HuH-7 (cell line): ENCODE results near the gene SEMA6D.
A peak's percentile ranks its signal among the peaks of the same experiment; 100 is the strongest.

Source experiments
- DNase-seq: peaks from one replicate; pipeline ENCODE4 v3.0.0; 2011; ENCODE audit warnings: low spot score

Gene SEMA6D, protein sequence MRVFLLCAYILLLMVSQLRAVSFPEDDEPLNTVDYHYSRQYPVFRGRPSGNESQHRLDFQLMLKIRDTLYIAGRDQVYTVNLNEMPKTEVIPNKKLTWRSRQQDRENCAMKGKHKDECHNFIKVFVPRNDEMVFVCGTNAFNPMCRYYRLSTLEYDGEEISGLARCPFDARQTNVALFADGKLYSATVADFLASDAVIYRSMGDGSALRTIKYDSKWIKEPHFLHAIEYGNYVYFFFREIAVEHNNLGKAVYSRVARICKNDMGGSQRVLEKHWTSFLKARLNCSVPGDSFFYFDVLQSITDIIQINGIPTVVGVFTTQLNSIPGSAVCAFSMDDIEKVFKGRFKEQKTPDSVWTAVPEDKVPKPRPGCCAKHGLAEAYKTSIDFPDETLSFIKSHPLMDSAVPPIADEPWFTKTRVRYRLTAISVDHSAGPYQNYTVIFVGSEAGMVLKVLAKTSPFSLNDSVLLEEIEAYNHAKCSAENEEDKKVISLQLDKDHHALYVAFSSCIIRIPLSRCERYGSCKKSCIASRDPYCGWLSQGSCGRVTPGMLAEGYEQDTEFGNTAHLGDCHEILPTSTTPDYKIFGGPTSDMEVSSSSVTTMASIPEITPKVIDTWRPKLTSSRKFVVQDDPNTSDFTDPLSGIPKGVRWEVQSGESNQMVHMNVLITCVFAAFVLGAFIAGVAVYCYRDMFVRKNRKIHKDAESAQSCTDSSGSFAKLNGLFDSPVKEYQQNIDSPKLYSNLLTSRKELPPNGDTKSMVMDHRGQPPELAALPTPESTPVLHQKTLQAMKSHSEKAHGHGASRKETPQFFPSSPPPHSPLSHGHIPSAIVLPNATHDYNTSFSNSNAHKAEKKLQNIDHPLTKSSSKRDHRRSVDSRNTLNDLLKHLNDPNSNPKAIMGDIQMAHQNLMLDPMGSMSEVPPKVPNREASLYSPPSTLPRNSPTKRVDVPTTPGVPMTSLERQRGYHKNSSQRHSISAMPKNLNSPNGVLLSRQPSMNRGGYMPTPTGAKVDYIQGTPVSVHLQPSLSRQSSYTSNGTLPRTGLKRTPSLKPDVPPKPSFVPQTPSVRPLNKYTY

DNA sequence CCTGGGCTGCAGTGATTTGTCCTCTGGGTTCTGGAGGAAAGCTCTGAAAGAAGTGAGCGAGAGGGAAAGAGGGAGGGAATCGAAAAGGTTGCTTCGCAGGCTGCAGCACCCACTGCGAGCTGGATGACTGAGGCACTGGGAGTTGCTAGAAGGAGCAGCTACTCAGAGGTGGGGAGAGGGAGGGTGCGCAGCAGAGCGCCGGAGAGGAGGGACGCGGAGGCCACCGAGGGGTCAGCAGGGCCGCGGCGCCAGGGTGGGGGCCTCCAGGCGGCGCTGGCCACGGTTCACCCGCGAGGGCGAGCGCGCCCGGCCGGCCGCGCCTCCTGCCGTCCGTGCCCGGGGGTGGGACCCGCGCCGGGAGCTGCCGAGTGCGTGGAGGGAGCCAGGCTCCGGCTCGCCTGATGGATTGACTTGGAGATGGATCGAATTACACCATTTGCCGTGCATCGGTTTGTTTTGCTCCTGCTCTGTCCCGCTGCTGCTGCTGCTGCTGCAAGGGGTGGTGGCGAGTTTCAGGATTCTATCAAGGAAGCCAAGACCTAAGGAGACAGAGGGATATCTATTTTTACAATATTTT lies at the start of gene SEMA6D:
Gene SEMA6D, plus strand, starts transcription at position 470 of the 577 bp plus-strand sequence. CDS start 42,294 bp downstream, outside the sequence.
- DNase-seq: peak; percentile 81

DNA sequence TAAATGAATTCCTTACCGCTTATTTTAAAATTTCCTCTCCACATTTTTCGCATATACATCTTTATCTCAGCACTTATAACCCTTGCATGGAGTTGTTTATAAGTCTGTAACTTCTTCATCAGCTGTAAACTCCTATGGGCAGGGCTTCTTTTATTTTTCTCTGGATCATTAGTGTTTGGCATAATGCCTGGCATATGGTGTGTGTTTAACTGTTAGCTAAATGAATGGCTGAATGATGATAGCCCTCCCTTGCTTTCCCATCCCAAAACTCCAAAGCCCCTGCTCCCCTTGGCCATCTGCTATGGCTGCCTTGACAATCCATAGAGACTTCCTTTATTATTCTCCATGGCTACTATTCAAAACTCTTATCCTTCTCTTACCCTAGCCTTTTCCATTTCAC lies 48.1 kb upstream of the SEMA6D start:
- no peak for DNase-seq

DNA sequence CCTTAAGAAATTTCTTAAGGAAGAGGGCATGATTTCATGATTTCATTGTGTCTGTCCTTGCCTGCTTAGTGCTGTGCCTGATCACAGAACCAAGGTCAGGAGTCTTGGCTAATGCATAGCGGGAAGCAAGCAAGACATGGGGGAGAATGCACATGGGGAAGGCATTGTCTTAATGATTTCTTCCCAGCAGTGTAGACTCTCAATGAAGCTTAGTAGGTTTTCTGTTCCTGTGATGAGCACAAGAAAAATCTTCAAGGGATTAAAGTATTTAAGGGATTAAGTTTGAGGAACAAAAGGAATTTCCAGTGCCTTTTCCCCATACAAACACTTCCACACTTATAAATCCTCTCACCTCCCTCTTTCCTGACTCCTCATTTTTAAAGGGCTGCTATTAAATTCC lies 46.9 kb upstream of the SEMA6D start:
- DNase-seq: no peak

GRCh38 chr15:47673232-47673761 lies 44.0 kb upstream of the SEMA6D start:
- DNase-seq: no peak

- no peak for DNase-seq
Measured at GRCh38 chr15:47674586-47675232, 42.6 kb upstream of the SEMA6D start.

- no peak for DNase-seq
Measured at GRCh38 chr15:47675735-47676134, 41.6 kb upstream of the SEMA6D start.

DNA sequence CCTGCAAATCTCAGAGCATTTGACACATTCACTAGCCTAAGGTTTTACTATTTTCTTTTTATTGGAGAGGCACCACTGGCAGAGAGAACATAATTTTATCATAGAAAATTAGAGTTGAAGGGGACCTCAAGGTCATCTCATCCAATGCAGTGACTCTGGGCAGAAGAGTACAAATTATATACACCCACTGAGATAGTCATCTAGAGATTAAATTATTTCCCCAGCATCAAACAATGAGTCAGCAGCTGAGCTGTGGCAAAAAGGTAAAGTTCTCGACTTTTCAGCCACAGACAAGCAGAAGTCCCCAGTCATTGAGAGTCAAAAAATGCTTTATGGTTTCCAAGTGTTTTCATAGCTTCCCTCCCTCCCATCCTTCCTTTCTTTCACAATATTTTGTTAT lies 39.3 kb upstream of the SEMA6D start:
- no peak for DNase-seq

DNA sequence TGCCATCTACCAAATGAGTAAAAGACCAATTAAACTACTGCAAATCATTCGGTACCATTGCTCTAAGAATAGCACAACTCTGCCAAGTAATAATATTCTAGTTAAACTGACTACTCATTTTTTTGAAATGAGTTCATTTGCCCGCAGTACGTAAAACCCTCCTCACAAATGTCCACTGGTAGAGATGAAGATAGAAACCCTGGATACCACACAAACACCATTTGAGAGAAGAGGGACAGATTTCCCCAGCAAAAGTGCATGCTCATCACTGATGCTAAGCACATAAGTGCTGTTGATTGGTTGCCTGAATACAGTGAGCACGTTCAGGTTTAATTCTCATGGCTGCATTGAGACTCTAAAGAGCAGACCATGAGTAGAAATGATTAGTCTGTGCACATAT lies 34.6 kb upstream of the SEMA6D start:
- no peak for DNase-seq

DNA sequence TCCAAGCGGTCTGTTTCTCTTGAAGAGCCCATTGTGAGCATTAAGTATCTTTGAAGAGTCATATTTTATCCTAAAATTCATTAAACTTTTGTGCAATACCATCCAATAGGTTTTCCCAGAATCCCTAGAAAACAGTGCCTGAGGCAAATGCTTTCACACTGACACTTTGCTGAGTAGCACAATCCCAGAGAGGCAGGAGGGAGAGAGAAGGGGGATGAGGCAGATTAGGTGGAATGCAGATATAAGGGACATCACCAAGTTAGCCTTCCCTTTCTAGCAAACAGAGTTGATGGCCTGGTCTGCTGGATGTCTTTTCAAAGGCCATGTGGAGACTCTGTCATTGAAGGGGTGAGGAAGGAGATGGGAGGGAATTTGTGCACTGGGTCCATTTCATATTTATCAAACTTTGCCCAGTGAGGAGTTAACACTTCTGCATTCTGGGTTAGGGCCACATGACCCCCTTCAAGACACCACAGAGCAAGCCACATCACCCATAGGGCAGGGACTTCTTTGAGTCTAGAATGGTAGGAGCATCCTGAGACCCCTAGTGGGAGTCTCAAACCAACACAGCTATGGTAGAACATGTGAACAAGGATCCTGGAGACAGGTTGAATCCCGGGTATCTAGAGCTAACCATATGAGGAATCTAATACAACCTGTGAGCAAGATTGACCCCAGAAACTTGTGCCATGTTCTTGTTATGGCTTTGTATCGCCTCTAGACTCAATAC lies 32.0 kb upstream of the SEMA6D start:
- DNase-seq: no peak

- no peak for DNase-seq
Measured at GRCh38 chr15:47688573-47689086, 28.7 kb upstream of the SEMA6D start.

DNA sequence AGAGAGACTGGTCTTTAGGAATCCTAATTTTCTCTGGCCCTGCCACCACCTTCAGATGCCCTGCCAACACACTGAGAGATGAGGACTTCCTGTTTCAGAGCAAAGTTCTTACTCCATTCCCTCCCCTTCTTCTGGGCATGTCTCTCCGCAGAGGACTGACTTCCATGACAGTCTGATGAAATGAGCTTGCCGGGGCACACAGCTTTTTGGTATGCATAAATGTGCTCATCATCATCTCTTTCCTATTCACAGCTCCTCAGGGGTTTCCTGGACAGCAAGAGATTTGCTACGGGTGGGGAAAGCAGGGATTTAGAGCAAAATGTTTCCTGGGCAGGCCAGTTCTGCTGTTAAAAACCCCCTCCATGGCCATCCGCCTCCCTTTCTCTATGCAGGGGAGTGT lies 27.6 kb upstream of the SEMA6D start:
- no peak for DNase-seq

DNA sequence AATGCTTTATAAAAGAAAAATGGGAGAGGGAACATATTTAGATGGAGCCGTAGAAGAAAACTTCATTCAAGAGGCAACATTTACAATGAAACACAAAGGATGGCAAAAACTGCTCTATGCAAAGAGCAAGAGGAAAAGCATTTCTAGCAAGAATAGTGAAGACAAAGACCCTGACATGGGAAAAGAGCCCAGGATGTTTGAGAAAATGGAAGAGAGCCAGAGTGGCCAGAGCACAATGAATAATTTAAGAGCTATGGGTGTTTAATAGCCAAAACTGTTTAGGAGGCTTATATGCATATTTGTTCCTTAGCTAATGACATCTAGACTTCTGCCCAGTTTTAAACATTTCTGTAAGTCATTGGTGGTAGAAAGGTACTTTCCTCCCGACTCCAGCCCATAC lies 25.4 kb upstream of the SEMA6D start:
- DNase-seq: no peak

DNA sequence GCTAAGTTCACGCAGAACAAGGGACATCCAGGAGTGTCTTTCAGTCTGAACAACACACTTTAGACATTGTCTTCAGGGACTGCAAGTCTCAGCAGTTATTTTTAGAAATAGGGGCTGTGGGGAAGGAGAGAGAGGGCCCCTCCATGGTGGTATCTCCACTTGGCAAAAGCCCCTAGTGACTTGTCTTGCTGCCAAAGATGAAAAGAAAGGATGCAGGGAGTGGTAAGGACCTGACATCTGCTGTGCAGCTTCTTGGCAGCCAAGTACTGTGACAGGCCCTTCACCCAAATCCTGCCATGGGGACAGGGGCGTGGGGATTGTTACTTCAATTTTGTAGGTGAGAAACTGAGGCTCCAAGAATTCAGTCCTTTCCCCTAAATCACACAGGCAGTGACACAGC lies 21.0 kb upstream of the SEMA6D start:
- DNase-seq: no peak

DNA sequence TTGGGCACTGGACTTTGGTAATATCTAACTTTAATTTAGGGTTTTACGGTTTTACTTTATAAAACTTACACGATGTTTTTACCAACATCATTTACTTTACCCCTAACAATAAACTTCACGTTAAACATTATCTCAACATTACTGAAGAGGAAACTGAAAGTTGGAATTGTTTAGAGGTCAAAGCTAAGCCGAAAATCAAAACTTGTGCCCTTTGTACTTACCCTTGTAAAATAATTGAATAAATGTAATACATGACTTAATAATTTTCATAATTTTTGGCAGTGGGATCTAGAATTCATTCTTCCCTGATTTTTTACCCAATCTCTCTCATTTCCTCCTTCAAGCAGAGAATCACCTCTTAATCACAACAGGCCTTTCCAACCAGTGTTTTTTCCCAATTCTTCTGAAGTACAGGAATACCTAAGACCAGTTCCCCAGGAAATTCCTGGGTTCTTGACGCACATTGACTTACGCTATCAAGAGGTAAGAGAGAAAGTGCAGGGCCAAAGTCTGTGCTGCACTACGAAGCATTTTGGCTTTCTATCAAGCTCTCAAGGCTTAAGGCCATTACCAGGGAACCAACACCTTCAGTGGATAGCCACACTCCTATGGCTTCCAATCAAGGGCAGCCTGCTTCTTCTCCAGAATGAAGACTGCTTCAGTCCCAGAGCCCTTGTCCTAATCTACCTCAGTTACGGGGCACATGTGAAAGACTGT lies 11.9 kb upstream of the SEMA6D start:
- DNase-seq: no peak

- no peak for DNase-seq
Measured at GRCh38 chr15:47707391-47707790, 9.9 kb upstream of the SEMA6D start.

DNA sequence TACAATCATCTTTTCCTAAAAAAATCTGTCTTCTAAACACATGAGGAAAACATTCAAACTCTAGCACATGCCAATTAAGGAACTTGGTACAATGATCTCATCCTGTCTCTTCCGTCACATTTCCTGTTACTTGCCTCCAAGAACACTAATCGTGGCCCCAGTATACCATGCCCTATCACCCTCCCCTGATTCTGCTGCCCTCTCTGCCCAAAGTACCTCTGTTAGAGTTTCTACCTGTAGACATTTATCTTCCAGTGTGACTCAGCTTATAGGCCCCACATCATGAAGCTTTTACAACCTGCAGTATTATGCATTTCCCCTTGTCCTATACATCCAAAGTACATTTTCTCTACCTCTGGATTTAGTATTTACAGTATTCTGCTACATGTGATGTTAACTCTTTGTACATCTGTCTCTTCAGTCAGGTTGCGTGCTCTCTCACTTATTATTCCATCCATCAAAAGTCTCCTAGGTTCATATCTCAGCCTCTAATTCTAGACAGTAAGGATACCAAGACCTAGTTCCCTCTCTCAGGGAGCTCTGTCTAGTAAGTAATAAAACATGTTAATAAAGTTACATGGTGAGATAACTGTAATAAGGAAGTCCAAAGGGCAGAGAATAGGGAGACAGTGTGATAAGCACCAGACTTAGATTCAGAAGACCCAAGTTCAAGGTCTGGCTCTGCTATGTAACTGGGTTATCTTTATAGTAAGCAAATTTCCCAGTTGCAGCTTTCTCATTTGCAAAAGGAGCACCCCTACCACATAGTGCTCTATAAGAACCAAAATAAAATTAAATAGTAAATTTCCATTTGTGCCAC lies 8.9 kb upstream of the SEMA6D start:
- no peak for DNase-seq

- peak; percentile 10 for DNase-seq
Measured at GRCh38 chr15:47711655-47712054, 5.7 kb upstream of the SEMA6D start.

DNA sequence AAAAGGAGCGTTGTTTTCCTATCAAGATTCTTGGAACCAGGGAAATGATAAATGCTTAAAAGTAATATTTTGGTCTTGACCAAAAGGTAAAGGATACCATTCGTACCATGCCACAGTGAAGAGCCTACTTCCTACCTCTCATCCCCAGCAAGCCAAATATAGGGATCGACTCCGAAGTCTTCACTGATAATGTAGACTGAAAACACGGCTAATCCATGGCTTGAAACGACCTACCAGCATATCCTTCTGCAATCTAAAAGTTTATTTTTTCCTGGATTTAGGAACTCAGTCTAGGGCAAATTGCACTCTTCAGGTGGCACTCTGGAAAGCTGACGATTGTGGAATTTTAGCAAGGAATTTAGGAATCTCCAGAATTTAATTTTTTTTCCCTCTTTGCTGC lies 1.9 kb upstream of the SEMA6D start:
- DNase-seq: no peak

DNA sequence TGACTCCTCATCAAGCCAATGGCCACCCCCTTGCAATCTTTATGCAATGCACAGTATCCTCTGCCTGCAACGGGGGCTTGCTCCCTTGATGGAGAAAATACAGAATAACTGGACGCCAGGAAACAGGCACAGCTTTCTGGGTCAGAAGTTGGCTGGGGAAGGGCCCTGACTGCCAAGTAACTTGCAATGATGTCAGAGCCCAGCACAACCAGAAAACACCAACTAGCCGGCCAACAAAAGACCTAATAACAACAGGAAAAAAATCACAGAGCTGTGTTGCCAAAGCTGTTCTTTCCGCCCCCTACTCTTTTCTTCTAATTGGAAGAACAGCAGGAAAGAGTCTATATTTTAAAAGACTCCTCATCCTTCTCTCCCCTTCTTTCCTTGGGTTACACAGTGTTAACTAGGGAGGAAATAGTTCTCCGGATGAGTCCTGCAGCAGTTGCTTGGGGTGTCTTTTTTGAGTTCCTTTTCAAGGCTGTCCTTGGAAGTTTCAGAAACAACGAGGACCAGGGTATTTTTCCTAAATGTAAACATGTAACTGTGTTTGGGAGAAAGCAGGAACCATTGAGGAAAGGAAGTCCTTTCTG lies 1.4 kb upstream of the SEMA6D start:
- no peak for DNase-seq
